HG03159 (cell line): ENCODE measurements around the gene SMIM35.
"Not testable (repeated sequence)": the region's sequence is repeated elsewhere in the genome, so short reads cannot be mapped to it uniquely, and the experiment has no call there.

ENCODE experiments used
- ATAC-seq: cut with Tn5 transposase; IDR thresholded peaks from one replicate; pipeline ENCODE4 v1.9.1; 2021; ENCODE audit warnings: mild to moderate bottlenecking, moderate library complexity; ENCODE audit not compliant: unreplicated experiment

The SMIM35 gene

GRCh38 chr11:118046051-118046963, 40.5 kb downstream of the SMIM35 start:
- ATAC-seq, result peak; percentile 62

- ATAC-seq, result no peak
These were observed 41.6 kb downstream of the SMIM35 start for GRCh38 chr11:118045191-118045590.

GRCh38 chr11:118042796-118043195, 44.0 kb downstream of the SMIM35 start:
- no peak for ATAC-seq

GRCh38 chr11:118042141-118042540, 44.6 kb downstream of the SMIM35 start:
- ATAC-seq, result no peak

- no peak for ATAC-seq
These were observed 53.3 kb downstream of the SMIM35 start for GRCh38 chr11:118033443-118033842.

- ATAC-seq, result no peak
These were observed 58.1 kb downstream of the SMIM35 start for GRCh38 chr11:118028626-118029025.

- ATAC-seq, result no peak
These were observed 59.1 kb downstream of the SMIM35 start for GRCh38 chr11:118027694-118028093.

- no peak for ATAC-seq
These were observed 65.6 kb downstream of the SMIM35 start for GRCh38 chr11:118021146-118021545.

GRCh38 chr11:118018401-118018800, 68.4 kb downstream of the SMIM35 start:
- ATAC-seq, result no peak

GRCh38 chr11:118017631-118018315, 69.0 kb downstream of the SMIM35 start:
- ATAC-seq, result no peak

GRCh38 chr11:118017111-118017510, 69.7 kb downstream of the SMIM35 start:
- no peak for ATAC-seq

GRCh38 chr11:118016104-118016503, 70.7 kb downstream of the SMIM35 start:
- no peak for ATAC-seq

- ATAC-seq, result no peak
These were observed 71.3 kb downstream of the SMIM35 start for GRCh38 chr11:118015385-118015841.

- ATAC-seq, result no peak
These were observed 72.7 kb downstream of the SMIM35 start for GRCh38 chr11:118014022-118014421.

- ATAC-seq, result no peak
These were observed 74.6 kb downstream of the SMIM35 start for GRCh38 chr11:118012083-118012669.

- ATAC-seq, result peak; percentile 78
These were observed 75.9 kb downstream of the SMIM35 start for GRCh38 chr11:118010738-118011461.

- ATAC-seq, result no peak
These were observed 76.7 kb downstream of the SMIM35 start for GRCh38 chr11:118009864-118010737.

- no peak for ATAC-seq
These were observed 78.4 kb downstream of the SMIM35 start for GRCh38 chr11:118008271-118008911.

GRCh38 chr11:118007563-118008270, 79.0 kb downstream of the SMIM35 start:
- ATAC-seq, result not testable (repeated sequence)
